B cell (primary cell): Measurements from ENCODE around the gene PLXNB1. TPM values are rescaled to one million over a fixed set of nuclear protein-coding genes. Genes with fewer than 3 reads are reported as not detected.

Source experiments
- ATAC-seq: fragments of 200-7000 bp; cut with Tn5 transposase; one replicate; pipeline ENCODE4 v1.10.0; 2021; ENCODE audit warnings: low read depth, mild to moderate bottlenecking, moderate number of reproducible peaks, moderate library complexity
- CTCF ChIA-PET: fragments of 350-600 bp; sonication (Branson Sonifier 250); formaldehyde crosslinking; loops from one replicate; lab custom pipeline; 2021; ENCODE audit warnings: antibody characterized with exemption, inconsistent platforms; lab: Charles Lee
- POLR2A ChIA-PET: fragments of 350-600 bp; sonication (Branson Sonifier 250); formaldehyde crosslinking; loops from one replicate; lab custom pipeline; 2021; ENCODE audit warnings: antibody characterized with exemption; lab: Charles Lee
- DNase-seq: peaks from one replicate; pipeline ENCODE4 v3.0.0; 2013
- H2AFZ ChIP-seq: 2 replicates; pipeline ENCODE4 v1.6.1; 2012; ENCODE audit warnings: mild to moderate bottlenecking, low read depth, low read length; ENCODE audit not compliant: insufficient read depth, poor library complexity, severe bottlenecking
- H3K27ac ChIP-seq, 2 donors: 1 replicate in 1 of 2; 2 replicates in 1 of 2; pipeline ENCODE4 v1.5.1; 2012 to 2013; ENCODE audit warnings: low read length in 2 of 2, mild to moderate bottlenecking in 2 of 2, moderate library complexity in 1 of 2
- H3K27me3 ChIP-seq, 4 experiments: fragments of 200-600 bp in 1 of 4; sonication (generic) in 1 of 4; replicated peaks in 1 of 4; 1 replicate in 2 of 4; 2 replicates in 2 of 4; pipeline versions ENCODE4 v1.6.1 to v1.7.0; 2013 to 2016; ENCODE audit warnings: low read length in 3 of 4, mild to moderate bottlenecking in 2 of 4, mixed read lengths in 1 of 4, moderate library complexity in 1 of 4; ENCODE audit not compliant: insufficient read depth in 4 of 4, control insufficient read depth in 3 of 4; ENCODE audit errors: control extremely low read depth in 1 of 4
- H3K36me3 ChIP-seq, 2 experiments: replicated peaks in 1 of 2; 1 replicate in 1 of 2; 2 replicates in 1 of 2; pipeline versions ENCODE4 v1.6.1 to v1.7.1; 2013; ENCODE audit warnings: low read length in 1 of 2; ENCODE audit not compliant: insufficient read depth in 2 of 2, control insufficient read depth in 1 of 2; ENCODE audit errors: control extremely low read depth in 1 of 2, extremely low read depth in 1 of 2
- H3K4me1 ChIP-seq, 2 donors: fragments of 200-600 bp in 1 of 2; sonication (generic) in 1 of 2; 1 replicate in 1 of 2; 2 replicates in 1 of 2; pipeline versions ENCODE4 v1.5.1 to v1.6.1; 2013 to 2017; ENCODE audit warnings: low read length in 2 of 2; ENCODE audit not compliant: control insufficient read depth in 2 of 2, insufficient read depth in 2 of 2
- H3K4me2 ChIP-seq: replicated peaks from 2 replicates; pipeline ENCODE3; 2012; ENCODE audit warnings: mild to moderate bottlenecking, low read depth, low read length; ENCODE audit not compliant: poor library complexity, severe bottlenecking
- H3K4me3 ChIP-seq, 5 experiments: fragments of 200-600 bp in 1 of 5; sonication (generic) in 1 of 5; 1 replicate in 3 of 5; 2 replicates in 2 of 5; pipeline versions ENCODE4 v1.5.1 to v1.7.0; 2011 to 2016; ENCODE audit warnings: low read length in 4 of 5, mild to moderate bottlenecking in 4 of 5, low read depth in 2 of 5, control low read depth in 1 of 5, moderate library complexity in 1 of 5; ENCODE audit not compliant: insufficient read depth in 1 of 5; ENCODE audit errors: control extremely low read depth in 1 of 5, extremely low read depth in 1 of 5
- H3K79me2 ChIP-seq: fragments of 200-600 bp; sonication (generic); one replicate; pipeline ENCODE4 v1.6.0; 2016; ENCODE audit warnings: low read length; ENCODE audit not compliant: control insufficient read depth, insufficient read depth
- H3K9ac ChIP-seq: fragments of 200-600 bp; sonication (generic); 2 replicates; pipeline ENCODE4 v1.6.1; 2017; ENCODE audit warnings: mild to moderate bottlenecking, low read length, moderate library complexity
- H3K9me3 ChIP-seq, 3 donors: one replicate each; pipeline versions ENCODE4 v1.6.1 to v1.7.1; 2013; ENCODE audit warnings: low read length in 2 of 3; ENCODE audit not compliant: control insufficient read depth in 2 of 3, insufficient read depth in 1 of 3; ENCODE audit errors: control extremely low read depth in 1 of 3
- H4K20me1 ChIP-seq: 2 replicates; pipeline ENCODE4 v1.6.0; 2012; ENCODE audit warnings: mild to moderate bottlenecking, low read length; ENCODE audit not compliant: insufficient read depth, control insufficient read depth, poor library complexity, severe bottlenecking
- H3K27ac Mint-ChIP-seq: one replicate; pipeline ENCODE4 v1.8.0; 2021; ENCODE audit warnings: mixed read lengths
- H3K27me3 Mint-ChIP-seq: one replicate; pipeline ENCODE4 v1.8.0; 2021; ENCODE audit warnings: mixed read lengths
- H3K4me1 Mint-ChIP-seq: one replicate; pipeline ENCODE4 v1.8.0; 2021; ENCODE audit warnings: mixed read lengths
- H3K4me3 Mint-ChIP-seq: one replicate; pipeline ENCODE4 v1.8.0; 2021; ENCODE audit warnings: mixed read lengths
- H3K9me3 Mint-ChIP-seq: one replicate; pipeline ENCODE4 v1.8.0; 2022; ENCODE audit warnings: mixed read lengths; ENCODE audit not compliant: insufficient read depth
- CTCF ChIP-seq: fragments of 200-600 bp; IDR thresholded peaks from one replicate; pipeline ENCODE4 v1.8.0; 2022; ENCODE audit warnings: antibody characterized with exemption, mild to moderate bottlenecking
- EZH2 ChIP-seq: IDR thresholded peaks from 2 replicates; pipeline ENCODE4 v1.6.1; 2012; ENCODE audit warnings: borderline replicate concordance, low read depth, mild to moderate bottlenecking, moderate library complexity, low read length; ENCODE audit not compliant: insufficient read depth, poor library complexity, severe bottlenecking
- WGBS: methylation state at CpG from one replicate; pipeline ENCODE4 v1.1.5; 2013; ENCODE audit warnings: missing lambda C conversion rate; ENCODE audit not compliant: insufficient coverage; 5-methylcytosine and 5-hydroxymethylcytosine counted together
- intact Hi-C: fragments of 100-400 bp; cut with micrococcal nuclease; formaldehyde crosslinking; loops from one replicate; pipeline ENCODE4 v1.10.0; 2022
- polyA plus RNA-seq: library from polyadenylated mRNA; depleted of rRNA; stranded (reverse); fragments of >200 nt; gene quantifications from 2 replicates; pipeline ENCODE4 v1.2.3, GENCODE V29; 2012
- total RNA-seq, 2 donors: library from RNA; stranded (reverse); fragments of 120-200 nt in 1 of 2; gene quantifications; 1 replicate in 1 of 2; 2 replicates in 1 of 2; pipeline versions ENCODE4 v1.2.3 to v1.2.4, GENCODE V29; 2013 to 2022

The PLXNB1 gene
- total and polyA plus RNA-seq, 2 donors (not counting 1 experiment from before 2014, with no cell fraction given) = 0.95 to 5.0 TPM

GRCh38 chr3:48400824-48401433 is 29.0 kb downstream of the PLXNB1 start:
- H3K27ac ChIP-seq = no peak overlapping the region
- Mint-ChIP-seq H3K4me3 (no peak overlapping the region), H3K9me3 (no peaks in the 10 kb centered on the region), H3K27ac (no peak overlapping the region), H3K4me1 (no peaks in the 10 kb centered on the region), H3K27me3 (peaks cover 8% of the 10 kb centered on the region)
- no peak overlapping the region for H3K9ac ChIP-seq
- H2AFZ ChIP-seq = no peak overlapping the region
- H3K27me3 ChIP-seq = peaks cover 0 to under 1% (median 0%) of the 10 kb centered on the region in 4 experiments
- DNase-seq (peak; percentile 83), ATAC-seq (peak; percentile 89)
- ChIA-PET CTCF (interaction anchor here (0.6 to 8.0 kb wide), 71 partner anchors 8 to 1271 kb away, joined by 3 to 330 read pairs (median 4); partner anchors contain the start of genes ATRIP, CCDC51, IMPDH2 and NCKIPSD), POLR2A (interaction anchor here (0.7 to 1.0 kb wide), 2 partner anchors 35 to 161 kb away, joined by 3 to 5 read pairs; no protein-coding TSS in a partner anchor)
- 69% methylated on average over 5 of the region's 6 CpGs for WGBS
- TF ChIP-seq CTCF = peak; percentile 93
- no peak for TF ChIP-seq EZH2
- no peaks in the 10 kb centered on the region for H3K79me2 ChIP-seq
- intact Hi-C loops = loop anchor here (1.0 kb wide), 4 partner anchors 35 to 208 kb away; partner anchors contain the start of gene UQCRC1
- H3K9me3 ChIP-seq = no peaks in the 10 kb centered on the region
- no peak overlapping the region for H3K4me2 ChIP-seq
- no peaks in the 10 kb centered on the region for H4K20me1 ChIP-seq
- no peak overlapping the region for H3K4me3 ChIP-seq
- H3K4me1 ChIP-seq = no peaks in the 10 kb centered on the region
- no peaks in the 10 kb centered on the region for H3K36me3 ChIP-seq
